HCT116 (cell line): ENCODE data around the gene RHOBTB1. TPM values are rescaled to one million over a fixed set of nuclear protein-coding genes. Genes with fewer than 3 reads are reported as not detected.

Source experiments
- ATAC-seq: fragments of 200-7000 bp; cut with Tn5 transposase; 2 replicates; pipeline ENCODE4 v1.9.1; 2020; ENCODE audit warnings: mild to moderate bottlenecking, moderate library complexity
- BruUV-seq: library from RNA; stranded (reverse); fragments of 400-500 nt; replicated peaks from 2 replicates; lab custom pipeline; 2021; lab: Mats Ljungman, UMichigan
- CTCF ChIA-PET: fragments of 300-600 bp; sonication (Branson Sonifier 250); formaldehyde crosslinking; loops from one replicate; lab custom pipeline; 2021; ENCODE audit warnings: antibody characterized with exemption; lab: Charles Lee
- POLR2A ChIA-PET: fragments of 300-600, 350-600 bp; sonication (Branson Sonifier 250); formaldehyde crosslinking; loops from one replicate; lab custom pipeline; 2021; ENCODE audit warnings: antibody characterized with exemption; lab: Charles Lee
- RAD21 ChIA-PET, 2 experiments: fragments of 300-600 bp; sonication (Branson Sonifier 250); formaldehyde crosslinking; loops; one replicate each; lab custom pipeline; 2023; ENCODE audit warnings: low total read pairs in 2 of 2; ENCODE audit not compliant: uncharacterized antibody in 2 of 2, unreplicated experiment in 2 of 2, low non-redundant PET in 1 of 2; lab: Charles Lee
- DNase-seq: peaks from one replicate; pipeline ENCODE4 v3.0.0-alpha.2; 2010; ENCODE audit warnings: low read depth, low spot score
- H2AFZ ChIP-seq: fragments of 200-600 bp; shearing (Covaris generic), sonication (generic); 2 replicates; pipeline ENCODE4 v1.6.1; 2017; ENCODE audit warnings: low read depth, mixed run types, mixed read lengths, antibody characterized with exemption, low read length; ENCODE audit not compliant: poor library complexity, severe bottlenecking
- H3K27ac ChIP-seq: 2 replicates; pipeline ENCODE4 v1.5.1; 2012; ENCODE audit warnings: low read depth, low read length
- H3K27me3 ChIP-seq: fragments of 200-600 bp; sonication (generic); 2 replicates; pipeline ENCODE4 v1.6.1; 2016; ENCODE audit warnings: mixed run types, low read length, mixed read lengths; ENCODE audit not compliant: insufficient read depth
- H3K36me3 ChIP-seq, 2 experiments: fragments of 200-500 bp in 1 of 2; fragments of 200-600 bp in 1 of 2; sonication (Bioruptor generic) in 1 of 2; sonication (generic) in 1 of 2; 2 replicates each; pipeline versions ENCODE4 v1.5.1 to v1.6.1; 2014 to 2016; ENCODE audit warnings: low read length in 2 of 2, inconsistent platforms in 1 of 2, mixed read lengths in 1 of 2, mixed run types in 1 of 2; ENCODE audit not compliant: insufficient read depth in 2 of 2, control insufficient read depth in 1 of 2
- H3K4me1 ChIP-seq, 2 experiments: fragments of 200-600 bp in 1 of 2; sonication (generic) in 1 of 2; 2 replicates each; pipeline versions ENCODE4 v1.5.1 to v1.6.1; 2012 to 2017; ENCODE audit warnings: low read length in 2 of 2, inconsistent platforms in 1 of 2, mild to moderate bottlenecking in 1 of 2, mixed read lengths in 1 of 2, mixed run types in 1 of 2, moderate library complexity in 1 of 2; ENCODE audit not compliant: insufficient read depth in 2 of 2, control insufficient read depth in 1 of 2
- H3K4me2 ChIP-seq: fragments of 200-600 bp; sonication (generic); 2 replicates; pipeline ENCODE4 v1.6.1; 2017; ENCODE audit warnings: mixed run types, low read length, mixed read lengths
- H3K4me3 ChIP-seq, 2 experiments: fragments of 200-600 bp in 1 of 2; sonication (generic) in 1 of 2; replicated peaks in 1 of 2; 2 replicates each; pipeline ENCODE4 v1.5.1; 2011 to 2016; ENCODE audit warnings: low read length in 2 of 2, control low read depth in 1 of 2, low read depth in 1 of 2, mild to moderate bottlenecking in 1 of 2, mixed read lengths in 1 of 2, mixed run types in 1 of 2
- H3K79me2 ChIP-seq: fragments of 200-600 bp; sonication (generic); 2 replicates; pipeline ENCODE4 v1.6.1; 2017; ENCODE audit warnings: mild to moderate bottlenecking, mixed run types, low read length, moderate library complexity, mixed read lengths; ENCODE audit not compliant: insufficient read depth
- H3K9ac ChIP-seq: fragments of 200-600 bp; sonication (generic); 2 replicates; pipeline ENCODE4 v1.6.1; 2016; ENCODE audit warnings: low read length, mixed read lengths
- H3K9me2 ChIP-seq: fragments of 200-600 bp; sonication (generic), shearing (Covaris generic); 2 replicates; pipeline ENCODE4 v1.6.1; 2017; ENCODE audit warnings: mixed run types, mild to moderate bottlenecking, moderate library complexity; ENCODE audit not compliant: insufficient read depth
- H3K9me3 ChIP-seq, 2 experiments: fragments of 200-500 bp in 1 of 2; fragments of 200-600 bp in 1 of 2; sonication (Bioruptor generic) in 1 of 2; sonication (generic) in 1 of 2; 2 replicates each; pipeline ENCODE4 v1.6.1; 2014 to 2017; ENCODE audit warnings: low read length in 2 of 2, mixed read lengths in 2 of 2, inconsistent platforms in 1 of 2, low read depth in 1 of 2, mild to moderate bottlenecking in 1 of 2, mixed run types in 1 of 2, moderate library complexity in 1 of 2; ENCODE audit not compliant: control insufficient read depth in 1 of 2, insufficient read depth in 1 of 2
- H4K20me1 ChIP-seq: fragments of 200-600 bp; sonication (generic), shearing (Covaris generic); 2 replicates; pipeline ENCODE4 v1.6.1; 2017; ENCODE audit warnings: mixed run types, mild to moderate bottlenecking, moderate library complexity; ENCODE audit not compliant: insufficient read depth
- CEBPB ChIP-seq: IDR thresholded peaks from 2 replicates; pipeline ENCODE4 v1.6.1; 2012; ENCODE audit warnings: low read depth
- EGR1 ChIP-seq: IDR thresholded peaks from 2 replicates; pipeline ENCODE4 v1.6.1; 2012; ENCODE audit warnings: low read depth
- ELF1 ChIP-seq: IDR thresholded peaks from 2 replicates; pipeline ENCODE4 v1.6.1; 2012; ENCODE audit warnings: low read depth, borderline replicate concordance
- FOSL1 ChIP-seq: IDR thresholded peaks from 2 replicates; pipeline ENCODE4 v1.6.1; 2012; ENCODE audit warnings: low read depth
- JUND ChIP-seq: IDR thresholded peaks from 2 replicates; pipeline ENCODE4 v1.6.1; 2012
- POLR2A ChIP-seq: IDR thresholded peaks from 2 replicates; pipeline ENCODE4 v1.7.0; 2011; ENCODE audit warnings: borderline replicate concordance; ENCODE audit not compliant: insufficient read depth, insufficient read length; ENCODE audit errors: extremely low read depth
- POLR2AphosphoS5 ChIP-seq: IDR thresholded peaks from 2 replicates; pipeline ENCODE4 v1.6.1; 2011; ENCODE audit warnings: mild to moderate bottlenecking, low read depth, low read length, moderate library complexity
- RAD21 ChIP-seq: IDR thresholded peaks from 2 replicates; pipeline ENCODE4 v1.6.1; 2012; ENCODE audit warnings: low read depth, mild to moderate bottlenecking
- REST ChIP-seq: IDR thresholded peaks from 2 replicates; pipeline ENCODE4 v1.6.1; 2012; ENCODE audit warnings: low read depth
- SIN3A ChIP-seq: IDR thresholded peaks from 2 replicates; pipeline ENCODE4 v1.6.1; 2012; ENCODE audit warnings: low read depth
- SP1 ChIP-seq: IDR thresholded peaks from 2 replicates; pipeline ENCODE4 v1.6.1; 2012; ENCODE audit warnings: low read depth
- SRF ChIP-seq: IDR thresholded peaks from 2 replicates; pipeline ENCODE4 v1.6.1; 2012; ENCODE audit warnings: low read depth
- YY1 ChIP-seq: IDR thresholded peaks from 2 replicates; pipeline ENCODE4 v1.6.1; 2011; ENCODE audit warnings: low read length, low read depth, moderate library complexity, mild to moderate bottlenecking; ENCODE audit not compliant: insufficient replicate concordance; ENCODE audit errors: extremely low read depth
- ZNF274 ChIP-seq: fragments of 200-500 bp; sonication (Bioruptor generic); IDR thresholded peaks from 2 replicates; pipeline ENCODE4 v1.6.1; 2014; ENCODE audit warnings: mild to moderate bottlenecking, low read depth, low read length, inconsistent platforms
- intact Hi-C: fragments of 100-400 bp; cut with micrococcal nuclease; formaldehyde crosslinking; loops from 2 replicates; pipeline ENCODE4 v1.10.0; 2022
- total RNA-seq: library from RNA; stranded (reverse); gene quantifications from one replicate; pipeline ENCODE4 v1.2.1, GENCODE V29; 2021; ENCODE audit not compliant: unreplicated experiment
- TF ChIP-seq, protein P1 (sequence below), 3 experiments: fragments of 200-600 bp in 1 of 3; sonication (generic) in 1 of 3; IDR thresholded peaks in 2 of 3; conservative IDR thresholded peaks in 1 of 3; 2 replicates each; pipeline ENCODE4 v1.5.1; 2012 to 2017; ENCODE audit warnings: low read depth in 2 of 3, low read length in 2 of 3, antibody characterized with exemption in 1 of 3, borderline replicate concordance in 1 of 3, control low read depth in 1 of 3, mild to moderate bottlenecking in 1 of 3, mixed read lengths in 1 of 3, mixed run types in 1 of 3, moderate library complexity in 1 of 3; ENCODE audit not compliant: insufficient read depth in 1 of 3
- TF ChIP-seq, protein P2 (sequence below): IDR thresholded peaks from 2 replicates; pipeline ENCODE4 v1.6.1; 2011; ENCODE audit warnings: mild to moderate bottlenecking, low read length, moderate library complexity; ENCODE audit not compliant: insufficient replicate concordance; ENCODE audit errors: extremely low read depth
- TF ChIP-seq, protein P3 (sequence below): IDR thresholded peaks from 2 replicates; pipeline ENCODE4 v1.6.1; 2012

Gene RHOBTB1
- total RNA-seq, 1 experiment from 2014 or later = 1.6 TPM

GRCh38 chr10:60901561-60902235 lies 42.3 kb downstream of the RHOBTB1 start (continued):
- TF ChIP-seq YY1 (no peak), ZNF274 (no peak), CEBPB (no peak), EGR1 (no peak)
- TF ChIP-seq, protein P1, sequence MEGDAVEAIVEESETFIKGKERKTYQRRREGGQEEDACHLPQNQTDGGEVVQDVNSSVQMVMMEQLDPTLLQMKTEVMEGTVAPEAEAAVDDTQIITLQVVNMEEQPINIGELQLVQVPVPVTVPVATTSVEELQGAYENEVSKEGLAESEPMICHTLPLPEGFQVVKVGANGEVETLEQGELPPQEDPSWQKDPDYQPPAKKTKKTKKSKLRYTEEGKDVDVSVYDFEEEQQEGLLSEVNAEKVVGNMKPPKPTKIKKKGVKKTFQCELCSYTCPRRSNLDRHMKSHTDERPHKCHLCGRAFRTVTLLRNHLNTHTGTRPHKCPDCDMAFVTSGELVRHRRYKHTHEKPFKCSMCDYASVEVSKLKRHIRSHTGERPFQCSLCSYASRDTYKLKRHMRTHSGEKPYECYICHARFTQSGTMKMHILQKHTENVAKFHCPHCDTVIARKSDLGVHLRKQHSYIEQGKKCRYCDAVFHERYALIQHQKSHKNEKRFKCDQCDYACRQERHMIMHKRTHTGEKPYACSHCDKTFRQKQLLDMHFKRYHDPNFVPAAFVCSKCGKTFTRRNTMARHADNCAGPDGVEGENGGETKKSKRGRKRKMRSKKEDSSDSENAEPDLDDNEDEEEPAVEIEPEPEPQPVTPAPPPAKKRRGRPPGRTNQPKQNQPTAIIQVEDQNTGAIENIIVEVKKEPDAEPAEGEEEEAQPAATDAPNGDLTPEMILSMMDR (IDR thresholded peaks at IDR 0.05 in 2 of 3, conservative IDR thresholded peaks at IDR 0.05 in 1 of 3; ENCODE audit: borderline replicate concordance in 1 of 3, insufficient read depth in 1 of 3, low read depth in 2 of 3, low read length in 2 of 3) = no peak
- TF ChIP-seq, all 23 proteins: peak for 0

DNA sequence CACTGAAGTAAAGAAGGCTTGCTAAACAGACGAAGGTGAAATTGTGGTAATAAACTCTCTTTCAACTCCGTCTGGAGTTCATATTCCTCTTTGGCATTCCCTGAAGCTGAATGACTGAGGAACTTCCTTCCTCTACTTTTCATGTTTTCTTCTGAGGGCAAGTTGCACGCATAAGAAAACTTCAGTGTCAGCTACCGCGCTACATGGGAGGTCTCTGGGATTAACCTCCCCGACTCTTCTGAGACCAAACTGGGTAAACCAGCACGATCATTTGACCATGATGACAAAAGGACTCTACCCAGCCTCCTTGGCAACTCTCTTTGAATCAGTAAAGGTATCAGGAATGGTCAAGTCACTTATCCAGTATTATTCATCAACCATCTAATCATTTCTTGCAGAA lies 44.7 kb downstream of the RHOBTB1 start:
- DNase-seq (no peak), ATAC-seq (no peak)
- POLR2A ChIA-PET = no interaction called here
- BruUV-seq = no TSS peak
- no peaks in the 10 kb centered on the region for H3K9me2 ChIP-seq
- H3K36me3 ChIP-seq = no peaks in the 10 kb centered on the region
- H3K9ac ChIP-seq = no peak overlapping the region
- no peak overlapping the region for H3K4me3 ChIP-seq
- TF ChIP-seq, protein P2, sequence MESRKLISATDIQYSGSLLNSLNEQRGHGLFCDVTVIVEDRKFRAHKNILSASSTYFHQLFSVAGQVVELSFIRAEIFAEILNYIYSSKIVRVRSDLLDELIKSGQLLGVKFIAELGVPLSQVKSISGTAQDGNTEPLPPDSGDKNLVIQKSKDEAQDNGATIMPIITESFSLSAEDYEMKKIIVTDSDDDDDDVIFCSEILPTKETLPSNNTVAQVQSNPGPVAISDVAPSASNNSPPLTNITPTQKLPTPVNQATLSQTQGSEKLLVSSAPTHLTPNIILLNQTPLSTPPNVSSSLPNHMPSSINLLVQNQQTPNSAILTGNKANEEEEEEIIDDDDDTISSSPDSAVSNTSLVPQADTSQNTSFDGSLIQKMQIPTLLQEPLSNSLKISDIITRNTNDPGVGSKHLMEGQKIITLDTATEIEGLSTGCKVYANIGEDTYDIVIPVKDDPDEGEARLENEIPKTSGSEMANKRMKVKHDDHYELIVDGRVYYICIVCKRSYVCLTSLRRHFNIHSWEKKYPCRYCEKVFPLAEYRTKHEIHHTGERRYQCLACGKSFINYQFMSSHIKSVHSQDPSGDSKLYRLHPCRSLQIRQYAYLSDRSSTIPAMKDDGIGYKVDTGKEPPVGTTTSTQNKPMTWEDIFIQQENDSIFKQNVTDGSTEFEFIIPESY = no peak
- TF ChIP-seq, protein P3, sequence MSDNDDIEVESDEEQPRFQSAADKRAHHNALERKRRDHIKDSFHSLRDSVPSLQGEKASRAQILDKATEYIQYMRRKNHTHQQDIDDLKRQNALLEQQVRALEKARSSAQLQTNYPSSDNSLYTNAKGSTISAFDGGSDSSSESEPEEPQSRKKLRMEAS = no peak
- TF ChIP-seq FOSL1 = no peak
- TF ChIP-seq ELF1 = no peak
- no peak for TF ChIP-seq SRF
- TF ChIP-seq SIN3A = no peak
- TF ChIP-seq REST = no peak
- TF ChIP-seq POLR2AphosphoS5 = no peak
- TF ChIP-seq YY1 = no peak
- no peak for TF ChIP-seq JUND
- TF ChIP-seq CEBPB = no peak
- TF ChIP-seq RAD21 = no peak
- no peak for TF ChIP-seq SP1
- TF ChIP-seq POLR2A = no peak
- no peaks in the 10 kb centered on the region for H3K79me2 ChIP-seq
- RAD21 ChIA-PET = no interaction called here
- no peaks in the 10 kb centered on the region for H3K9me3 ChIP-seq
- CTCF ChIA-PET = no interaction called here
- H3K27ac ChIP-seq = no peak overlapping the region
- H2AFZ ChIP-seq = no peak overlapping the region
- intact Hi-C loops = no loop called here
- no peaks in the 10 kb centered on the region for H3K4me1 ChIP-seq
- no peak overlapping the region for H3K4me2 ChIP-seq
- no peaks in the 10 kb centered on the region for H3K27me3 ChIP-seq
- H4K20me1 ChIP-seq = no peaks in the 10 kb centered on the region
